Neural cell (in vitro differentiated cells): ENCODE measurements around the gene ITIH4. TPM values are rescaled to one million over a fixed set of nuclear protein-coding genes. Genes with fewer than 3 reads are reported as not detected.

Experiments
- H2AFZ ChIP-seq: fragments of 200-600, 300-800 bp; sonication (generic), shearing (Covaris generic); 2 replicates; pipeline ENCODE4 v1.6.0; 2014; ENCODE audit warnings: low read depth, mild to moderate bottlenecking, antibody characterized with exemption, low read length, moderate library complexity
- H3F3A ChIP-seq: fragments of 200-600 bp; shearing (Covaris generic); 2 replicates; pipeline ENCODE4 v1.6.1; 2016; ENCODE audit warnings: mild to moderate bottlenecking, moderate library complexity, mixed read lengths, antibody characterized with exemption, low read length; ENCODE audit not compliant: insufficient read depth, poor library complexity, severe bottlenecking
- H3K27ac ChIP-seq: fragments of 200-600, 300-800 bp; sonication (generic), shearing (Covaris generic); 2 replicates; pipeline ENCODE4 v1.5.1; 2014; ENCODE audit warnings: mild to moderate bottlenecking, low read length, moderate library complexity
- H3K27me3 ChIP-seq: fragments of 300-800, 200-600 bp; sonication (generic), shearing (Covaris generic); 2 replicates; pipeline ENCODE4 v1.6.0; 2014; ENCODE audit warnings: mild to moderate bottlenecking, low read depth, low read length, moderate library complexity; ENCODE audit not compliant: insufficient read depth
- H3K36me3 ChIP-seq: fragments of 300-800, 200-600 bp; sonication (generic), shearing (Covaris generic); 2 replicates; pipeline ENCODE4 v1.5.1; 2014; ENCODE audit warnings: mild to moderate bottlenecking, antibody characterized with exemption, low read length, moderate library complexity; ENCODE audit not compliant: insufficient read depth
- H3K4me2 ChIP-seq: fragments of 300-800, 200-600 bp; sonication (generic), shearing (Covaris generic); 2 replicates; pipeline ENCODE4 v1.6.0; 2014; ENCODE audit warnings: mild to moderate bottlenecking, low read length
- H3K4me3 ChIP-seq: fragments of 300-800, 200-600 bp; sonication (generic), shearing (Covaris generic); 2 replicates; pipeline ENCODE4 v1.5.1; 2014; ENCODE audit warnings: mild to moderate bottlenecking, low read length, moderate library complexity
- H3K79me2 ChIP-seq: fragments of 200-600 bp; shearing (Covaris generic); replicated peaks from 2 replicates; pipeline ENCODE4 v1.6.0; 2014; ENCODE audit warnings: mild to moderate bottlenecking, low read length, moderate library complexity; ENCODE audit not compliant: insufficient read depth
- H3K9ac ChIP-seq: fragments of 300-800, 200-600 bp; sonication (generic), shearing (Covaris generic); 2 replicates; pipeline ENCODE4 v1.6.1; 2016; ENCODE audit warnings: mild to moderate bottlenecking, low read length, mixed read lengths
- H3K9me2 ChIP-seq: fragments of 200-600 bp; shearing (Covaris generic); 2 replicates; pipeline ENCODE4 v1.6.1; 2016; ENCODE audit warnings: mild to moderate bottlenecking, low read length, mixed read lengths; ENCODE audit not compliant: insufficient read depth
- H3K9me3 ChIP-seq: fragments of 200-600, 300-800 bp; sonication (generic), shearing (Covaris generic); 2 replicates; pipeline ENCODE4 v1.6.1; 2016; ENCODE audit warnings: mild to moderate bottlenecking, mixed run types, low read length, moderate library complexity, mixed read lengths
- H4K20me1 ChIP-seq: fragments of 200-600 bp; shearing (Covaris generic); 2 replicates; pipeline ENCODE4 v1.6.1; 2016; ENCODE audit warnings: mild to moderate bottlenecking, mixed run types; ENCODE audit not compliant: insufficient read depth
- CTCF ChIP-seq: fragments of 450-650 bp; IDR thresholded peaks from 2 replicates; pipeline ENCODE4 v1.5.1; 2014; ENCODE audit warnings: antibody characterized with exemption, mild to moderate bottlenecking, moderate library complexity; ENCODE audit not compliant: poor library complexity, severe bottlenecking
- EP300 ChIP-seq: fragments of 450-650 bp; conservative IDR thresholded peaks from 2 replicates; pipeline ENCODE4 v1.6.1; 2014; ENCODE audit warnings: antibody characterized with exemption, mild to moderate bottlenecking, moderate library complexity; ENCODE audit not compliant: poor library complexity, severe bottlenecking
- EZH2 ChIP-seq: fragments of 200-600, 300-800 bp; shearing (Covaris generic), sonication (generic); IDR thresholded peaks from 2 replicates; pipeline ENCODE4 v1.6.1; 2014; ENCODE audit warnings: antibody characterized with exemption, low read length, borderline replicate concordance, mild to moderate bottlenecking; ENCODE audit not compliant: insufficient read depth, poor library complexity, severe bottlenecking
- MXI1 ChIP-seq: fragments of 450-650 bp; conservative IDR thresholded peaks from 2 replicates; pipeline ENCODE4 v1.6.1; 2014; ENCODE audit warnings: antibody characterized with exemption, mild to moderate bottlenecking; ENCODE audit not compliant: poor library complexity, severe bottlenecking
- POLR2AphosphoS5 ChIP-seq: IDR thresholded peaks from 2 replicates; pipeline ENCODE4 v1.6.1; 2012
- RAD21 ChIP-seq: fragments of 450-650 bp; conservative IDR thresholded peaks from 2 replicates; pipeline ENCODE4 v1.6.1; 2014; ENCODE audit warnings: antibody characterized with exemption, mild to moderate bottlenecking, moderate library complexity
- REST ChIP-seq: IDR thresholded peaks from 2 replicates; pipeline ENCODE4 v1.6.1; 2012; ENCODE audit warnings: borderline replicate concordance
- SMC3 ChIP-seq: fragments of 450-650 bp; conservative IDR thresholded peaks from 2 replicates; pipeline ENCODE4 v1.6.1; 2014; ENCODE audit warnings: antibody characterized with exemption, mild to moderate bottlenecking, moderate library complexity; ENCODE audit not compliant: poor library complexity
- TAF1 ChIP-seq: IDR thresholded peaks from 2 replicates; pipeline ENCODE4 v1.6.1; 2012; ENCODE audit warnings: low read depth
- polyA plus RNA-seq: library from polyadenylated mRNA; depleted of rRNA; stranded (reverse); fragments of >200 nt; gene quantifications from 2 replicates; pipeline ENCODE4 v1.2.3, GENCODE V29; 2014

The ITIH4 gene
- polyA plus RNA-seq, 1 donor from 2014 or later, result 16.3 TPM

- H3K27me3 ChIP-seq, result no peaks in the 10 kb centered on the region
- H3K27ac ChIP-seq, result no peak overlapping the region
- no peaks in the 10 kb centered on the region for H3K36me3 ChIP-seq
- no peaks in the 10 kb centered on the region for H3K9me2 ChIP-seq
- no peaks in the 10 kb centered on the region for H4K20me1 ChIP-seq
- H3K4me2 ChIP-seq, result no peak overlapping the region
- H3K9me3 ChIP-seq, result no peaks in the 10 kb centered on the region
- H3F3A ChIP-seq, result no peaks in the 10 kb centered on the region
- TF ChIP-seq SMC3 (no peak), RAD21 (no peak), MXI1 (no peak), CTCF (no peak), TAF1 (no peak), EP300 (no peak)
- no peak overlapping the region for H2AFZ ChIP-seq
- no peak overlapping the region for H3K4me3 ChIP-seq
- no peak overlapping the region for H3K9ac ChIP-seq
- no peaks in the 10 kb centered on the region for H3K79me2 ChIP-seq
Observed at GRCh38 chr3:52859686-52860423, 29.4 kb upstream of the ITIH4 start.

GRCh38 chr3:52857864-52858263, 27.4 kb upstream of the ITIH4 start:
- no peaks in the 10 kb centered on the region for H3F3A ChIP-seq
- H3K79me2 ChIP-seq, result no peaks in the 10 kb centered on the region
- H3K4me2 ChIP-seq, result no peak overlapping the region
- H3K36me3 ChIP-seq, result no peaks in the 10 kb centered on the region
- H4K20me1 ChIP-seq, result no peaks in the 10 kb centered on the region
- no peaks in the 10 kb centered on the region for H3K9me3 ChIP-seq
- no peak overlapping the region for H3K9ac ChIP-seq
- H3K4me3 ChIP-seq, result no peak overlapping the region
- no peak for TF ChIP-seq POLR2AphosphoS5
- no peak overlapping the region for H2AFZ ChIP-seq
- no peaks in the 10 kb centered on the region for H3K27me3 ChIP-seq
- H3K27ac ChIP-seq, result no peak overlapping the region
- H3K9me2 ChIP-seq, result no peaks in the 10 kb centered on the region

- Histone ChIP-seq H3K27ac (no peak overlapping the region), H3K4me3 (no peak overlapping the region), H3K79me2 (no peaks in the 10 kb centered on the region), H3K27me3 (no peaks in the 10 kb centered on the region), H4K20me1 (no peaks in the 10 kb centered on the region), H3K36me3 (no peaks in the 10 kb centered on the region), H2AFZ (no peak overlapping the region), H3K9me3 (no peaks in the 10 kb centered on the region), H3F3A (no peaks in the 10 kb centered on the region), H3K9ac (no peak overlapping the region), H3K9me2 (no peaks in the 10 kb centered on the region), H3K4me2 (no peak overlapping the region)
- no peak for TF ChIP-seq CTCF
- no peak for TF ChIP-seq REST
- TF ChIP-seq RAD21, result no peak
- no peak for TF ChIP-seq EZH2
- no peak for TF ChIP-seq MXI1
- no peak for TF ChIP-seq POLR2AphosphoS5
- no peak for TF ChIP-seq EP300
- no peak for TF ChIP-seq SMC3
- no peak for TF ChIP-seq TAF1
Observed at GRCh38 chr3:52857133-52857532, 26.7 kb upstream of the ITIH4 start.
